ENCODE measurements around the gene CD74.

Gene CD74

GRCh38 chr5:150409638-150410523, 2.8 kb downstream of the CD74 start:
- DNase-seq = peak; percentile 71 to 76

GRCh38 chr5:150408231-150408943, 4.3 kb downstream of the CD74 start:
- no peak for DNase-seq

DNA sequence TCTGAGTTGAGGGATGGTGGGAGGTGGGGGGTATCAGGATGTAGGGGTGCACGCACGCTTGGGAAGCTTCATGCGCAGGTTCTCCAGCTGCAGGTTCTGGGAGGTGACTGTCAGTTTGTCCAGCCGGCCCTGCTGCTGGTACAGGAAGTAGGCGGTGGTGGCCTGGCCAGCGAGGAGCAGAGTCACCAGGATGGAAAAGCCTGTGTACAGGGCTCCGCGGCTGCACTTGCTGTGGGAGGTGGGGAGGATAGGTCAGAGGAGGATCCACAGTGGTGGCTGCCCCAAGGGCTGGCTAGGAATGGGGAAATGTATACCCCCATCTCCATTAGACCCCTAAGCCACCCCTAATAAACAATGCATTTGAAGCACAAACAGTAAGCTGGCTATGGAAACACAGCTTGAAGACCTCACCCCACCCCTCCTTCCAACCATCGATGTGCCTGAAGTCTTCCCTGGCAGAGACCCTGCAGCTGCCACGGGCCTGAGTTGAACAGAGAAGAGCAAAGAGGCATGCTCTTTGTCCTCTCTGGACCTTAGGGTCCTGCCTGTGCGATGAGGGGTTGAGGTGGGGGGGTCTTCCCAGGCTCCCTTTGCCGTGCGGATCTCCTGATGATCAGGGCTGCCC, 5.5 kb downstream of the CD74 start:
- no peak for DNase-seq

GRCh38 chr5:150406723-150407095, 6.0 kb downstream of the CD74 start:
- no peak for DNase-seq

- no peak for DNase-seq
Measured at GRCh38 chr5:150406103-150406722, 6.5 kb downstream of the CD74 start.

- no peak for DNase-seq
Measured at GRCh38 chr5:150404941-150405816, 7.5 kb downstream of the CD74 start.

- no peak for DNase-seq
Measured at GRCh38 chr5:150404535-150404934, 8.2 kb downstream of the CD74 start.

DNA sequence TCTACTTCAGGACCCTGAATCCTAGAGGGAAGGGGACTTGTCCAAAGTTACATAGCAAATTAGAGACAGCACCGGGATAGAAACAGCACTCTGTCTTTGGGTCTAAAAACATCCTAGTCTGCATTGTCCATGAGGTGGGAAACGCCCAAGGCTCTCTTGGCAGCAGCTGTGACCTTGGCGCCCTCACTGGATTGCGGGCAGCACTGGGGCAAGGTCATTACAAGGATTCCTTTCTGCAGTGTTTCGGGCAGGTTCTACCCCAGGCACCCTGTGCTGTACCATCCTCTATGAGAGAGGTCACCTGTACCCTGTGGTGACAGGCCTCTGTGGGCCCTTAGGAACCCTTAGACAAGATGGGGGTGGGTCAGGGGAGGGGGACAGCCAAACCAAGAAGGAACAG, 8.6 kb downstream of the CD74 start:
- DNase-seq = no peak

- DNase-seq = no peak
Measured at GRCh38 chr5:150402901-150403342, 9.8 kb downstream of the CD74 start.

GRCh38 chr5:150402229-150402773, 10.4 kb downstream of the CD74 start:
- DNase-seq = no peak

- no peak for DNase-seq
Measured at GRCh38 chr5:150401376-150402228, 11.1 kb downstream of the CD74 start.

- peak in 1 of 2 donors; percentile 56 for DNase-seq
Measured at GRCh38 chr5:150401076-150401375, 11.7 kb downstream of the CD74 start.

- peak; percentile 28 to 58 for DNase-seq
Measured at GRCh38 chr5:150400316-150401075, 12.2 kb downstream of the CD74 start.

GRCh38 chr5:150399524-150400211, 13.0 kb downstream of the CD74 start:
- peak; percentile 47 to 75 for DNase-seq

- DNase-seq = peak; percentile 66 to 83
Measured at GRCh38 chr5:150398722-150399523, 13.8 kb downstream of the CD74 start.

DNA sequence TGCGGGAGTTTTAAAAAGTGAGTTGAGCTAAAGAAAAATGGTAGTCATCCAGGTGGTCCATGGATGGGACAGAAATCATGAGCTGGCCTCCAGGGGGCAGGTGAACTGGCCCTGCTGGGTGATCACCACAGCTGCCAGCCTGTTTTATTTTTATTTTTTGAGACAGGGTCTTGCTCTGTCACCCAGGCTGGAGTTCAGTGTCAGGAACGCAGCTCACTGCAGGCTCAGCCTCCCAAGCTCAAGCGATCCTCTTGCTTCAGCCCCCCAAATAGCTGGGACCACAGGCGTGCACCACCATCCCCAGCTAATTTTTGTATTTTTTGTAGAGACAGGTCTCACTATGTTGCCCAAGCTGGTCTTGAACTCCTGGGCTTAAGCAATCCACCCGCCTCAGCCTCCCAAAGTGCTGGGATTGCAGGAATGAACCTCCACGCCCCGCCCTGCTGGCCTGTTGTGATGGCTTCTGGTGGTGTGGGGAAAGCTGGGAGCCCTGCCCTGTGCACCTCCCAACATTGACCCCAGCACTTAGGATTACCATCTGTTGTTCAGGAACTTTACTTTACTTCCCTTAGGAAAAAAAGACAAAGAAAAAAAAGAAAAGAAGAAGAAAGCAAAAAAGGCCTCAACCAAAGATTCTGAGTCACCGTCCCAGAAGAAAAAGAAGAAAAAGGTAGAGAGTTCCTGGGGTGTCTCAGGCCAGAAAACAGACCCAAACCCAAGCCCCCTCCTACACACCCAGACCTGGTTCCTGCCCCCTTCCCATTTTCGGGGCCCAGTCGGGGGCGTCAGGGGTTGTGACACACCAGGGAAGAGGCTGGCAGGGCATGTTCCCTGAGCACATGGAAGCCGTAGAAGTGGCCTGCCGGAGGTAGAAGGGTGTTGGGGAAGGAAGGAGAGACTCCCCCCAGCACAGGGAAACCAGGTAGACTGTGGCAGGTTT, 14.7 kb downstream of the CD74 start:
- peak in 1 of 2 donors; percentile 36 for DNase-seq

DNA sequence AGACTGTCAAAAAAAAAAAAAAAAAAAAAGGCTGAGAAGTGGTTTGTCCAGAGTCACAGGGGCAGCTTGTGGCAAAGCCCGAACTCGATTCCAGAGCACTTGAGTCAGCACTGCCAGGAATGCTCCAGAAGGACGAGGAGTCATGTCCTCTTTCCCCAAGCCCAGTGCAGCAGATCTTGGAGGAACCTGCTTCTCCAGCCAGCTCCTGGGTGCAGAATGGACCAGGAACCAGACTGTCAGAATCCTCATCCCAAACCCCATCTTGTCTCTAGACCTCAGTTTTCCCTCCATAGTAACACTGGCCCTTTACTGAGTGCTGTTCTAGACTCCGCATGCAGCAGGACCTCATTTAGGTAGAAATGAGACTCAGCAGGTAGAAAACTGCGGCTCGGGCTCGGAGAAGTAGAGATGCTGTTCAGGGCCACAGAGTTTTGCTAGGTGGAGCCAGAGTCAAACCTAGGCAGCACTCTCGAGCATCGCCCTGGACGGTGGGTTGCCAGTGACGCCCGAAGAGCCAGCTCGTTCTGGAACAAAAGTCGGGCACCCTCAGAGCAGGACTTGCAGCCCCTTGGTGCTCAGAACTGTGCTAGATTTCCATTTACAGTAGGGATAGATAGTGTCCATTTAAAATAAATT, 15.4 kb downstream of the CD74 start:
- no peak for DNase-seq
